ENCODE results near the gene SLC27A4.

Gene SLC27A4

GRCh38 chr9:128339761-128340690, at the start of gene SLC27A4:
TSS of gene SLC27A4 (plus strand) at chr9:128340527. CDS start at chr9:128343133, 2,606 bp downstream.
- DNase-seq (ENCODE audit: low read depth in 2 of 3, low spot score in 1 of 3): peak; percentile 39 to 75 (median 54)

GRCh38 chr9:128292009-128292408, 48.3 kb upstream of the SLC27A4 start:
- no peak for DNase-seq (ENCODE audit: low read depth in 2 of 3, low spot score in 1 of 3)

- DNase-seq (ENCODE audit: low read depth in 2 of 3, low spot score in 1 of 3): no peak
Observed at GRCh38 chr9:128293091-128293490, 47.2 kb upstream of the SLC27A4 start.

- no peak for DNase-seq (ENCODE audit: low read depth in 2 of 3, low spot score in 1 of 3)
Observed at GRCh38 chr9:128294142-128294541, 46.2 kb upstream of the SLC27A4 start.

GRCh38 chr9:128296340-128297220, 43.7 kb upstream of the SLC27A4 start:
- DNase-seq (ENCODE audit: low read depth in 2 of 3, low spot score in 1 of 3): no peak

- no peak for DNase-seq (ENCODE audit: low read depth in 2 of 3, low spot score in 1 of 3)
Observed at GRCh38 chr9:128297221-128297773, 43.0 kb upstream of the SLC27A4 start.

GRCh38 chr9:128298535-128299482, 41.5 kb upstream of the SLC27A4 start:
- no peak for DNase-seq (ENCODE audit: low read depth in 2 of 3, low spot score in 1 of 3)

- DNase-seq (ENCODE audit: low read depth in 2 of 3, low spot score in 1 of 3): no peak
Observed at GRCh38 chr9:128304136-128304970, 36.0 kb upstream of the SLC27A4 start.

- no peak for DNase-seq (ENCODE audit: low read depth in 2 of 3, low spot score in 1 of 3)
Observed at GRCh38 chr9:128304971-128305288, 35.4 kb upstream of the SLC27A4 start.

GRCh38 chr9:128309551-128309950, 30.8 kb upstream of the SLC27A4 start:
- DNase-seq (ENCODE audit: low read depth in 2 of 3, low spot score in 1 of 3): no peak

GRCh38 chr9:128310461-128310860, 29.9 kb upstream of the SLC27A4 start:
- no peak for DNase-seq (ENCODE audit: low read depth in 2 of 3, low spot score in 1 of 3)

GRCh38 chr9:128314697-128315096, 25.6 kb upstream of the SLC27A4 start:
- DNase-seq (ENCODE audit: low read depth in 2 of 3, low spot score in 1 of 3): no peak

- DNase-seq (ENCODE audit: low read depth in 2 of 3, low spot score in 1 of 3): no peak
Observed at GRCh38 chr9:128316421-128316820, 23.9 kb upstream of the SLC27A4 start.

GRCh38 chr9:128317629-128318028, 22.7 kb upstream of the SLC27A4 start:
- no peak for DNase-seq (ENCODE audit: low read depth in 2 of 3, low spot score in 1 of 3)

- DNase-seq (ENCODE audit: low read depth in 2 of 3, low spot score in 1 of 3): no peak
Observed at GRCh38 chr9:128321343-128321742, 19.0 kb upstream of the SLC27A4 start.

- no peak for DNase-seq (ENCODE audit: low read depth in 2 of 3, low spot score in 1 of 3)
Observed at GRCh38 chr9:128321879-128322403, 18.4 kb upstream of the SLC27A4 start.

- DNase-seq (ENCODE audit: low read depth in 2 of 3, low spot score in 1 of 3): peak; percentile 87 to 92 (median 91)
Observed at GRCh38 chr9:128322404-128323211, 17.7 kb upstream of the SLC27A4 start, which contains the start of the genes COQ4 and TRUB2. TSS of gene COQ4 (plus strand) at chr9:128322839. CDS start at chr9:128322859, 20 bp downstream. TSS of gene TRUB2 (minus strand) at chr9:128322447. CDS start at chr9:128322408, 39 bp downstream.

GRCh38 chr9:128323212-128323730, 17.1 kb upstream of the SLC27A4 start:
- peak in 1 of 3 donors; percentile 32 for DNase-seq (ENCODE audit: low read depth in 2 of 3, low spot score in 1 of 3)

Data from stimulated activated CD4-positive, alpha-beta T cell treated with anti-CD3 and anti-CD28 coated beads, Interleukin-12 subunit alpha, Interleukin-12 subunit beta, amount 100 ng/mL, for 48 hours (primary cell).